HG02678 (cell line): Measurements from ENCODE around the gene CLEC2D.
"Not testable (repeated sequence)": the region's sequence is repeated elsewhere in the genome, so short reads cannot be mapped to it uniquely, and the experiment has no call there.

ENCODE experiments used
- ATAC-seq: cut with Tn5 transposase; IDR thresholded peaks from one replicate; pipeline ENCODE4 v1.9.1; 2021; ENCODE audit warnings: mild to moderate bottlenecking, moderate library complexity; ENCODE audit not compliant: unreplicated experiment

Gene CLEC2D

DNA sequence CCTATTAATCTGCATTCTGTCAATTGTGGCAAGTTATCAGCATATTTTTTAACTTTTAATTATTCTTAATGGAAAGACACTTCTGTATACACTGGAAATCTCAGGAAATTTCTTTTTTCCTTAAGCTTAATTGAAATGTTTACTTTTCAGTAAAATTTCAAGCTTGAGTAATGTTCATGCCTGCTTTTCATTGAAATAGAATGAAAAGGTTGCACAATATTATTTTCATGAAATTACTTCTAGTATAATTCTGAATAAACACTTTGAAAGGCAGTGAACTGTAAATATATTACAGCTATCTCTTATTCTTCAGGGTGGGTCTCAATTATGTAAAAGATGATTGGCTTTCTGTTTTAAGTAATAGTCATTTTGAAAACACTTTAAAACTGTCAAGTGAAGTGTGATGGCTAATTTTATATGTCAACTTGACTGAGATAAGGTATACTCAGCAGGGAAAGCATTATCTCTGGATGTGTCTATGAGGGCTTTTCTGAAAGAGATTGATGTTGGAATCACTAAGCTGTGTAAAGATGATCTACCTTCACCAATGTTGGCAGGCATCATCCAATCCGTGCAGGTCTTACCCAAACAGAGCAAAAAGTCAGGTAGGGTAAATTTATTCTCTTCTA, 29.9 kb downstream of the CLEC2D start:
- ATAC-seq, result no peak

- ATAC-seq, result no peak
Measured at GRCh38 chr12:9699898-9700605, 30.5 kb downstream of the CLEC2D start.

GRCh38 chr12:9700606-9700956, 31.1 kb downstream of the CLEC2D start:
- no peak for ATAC-seq

DNA sequence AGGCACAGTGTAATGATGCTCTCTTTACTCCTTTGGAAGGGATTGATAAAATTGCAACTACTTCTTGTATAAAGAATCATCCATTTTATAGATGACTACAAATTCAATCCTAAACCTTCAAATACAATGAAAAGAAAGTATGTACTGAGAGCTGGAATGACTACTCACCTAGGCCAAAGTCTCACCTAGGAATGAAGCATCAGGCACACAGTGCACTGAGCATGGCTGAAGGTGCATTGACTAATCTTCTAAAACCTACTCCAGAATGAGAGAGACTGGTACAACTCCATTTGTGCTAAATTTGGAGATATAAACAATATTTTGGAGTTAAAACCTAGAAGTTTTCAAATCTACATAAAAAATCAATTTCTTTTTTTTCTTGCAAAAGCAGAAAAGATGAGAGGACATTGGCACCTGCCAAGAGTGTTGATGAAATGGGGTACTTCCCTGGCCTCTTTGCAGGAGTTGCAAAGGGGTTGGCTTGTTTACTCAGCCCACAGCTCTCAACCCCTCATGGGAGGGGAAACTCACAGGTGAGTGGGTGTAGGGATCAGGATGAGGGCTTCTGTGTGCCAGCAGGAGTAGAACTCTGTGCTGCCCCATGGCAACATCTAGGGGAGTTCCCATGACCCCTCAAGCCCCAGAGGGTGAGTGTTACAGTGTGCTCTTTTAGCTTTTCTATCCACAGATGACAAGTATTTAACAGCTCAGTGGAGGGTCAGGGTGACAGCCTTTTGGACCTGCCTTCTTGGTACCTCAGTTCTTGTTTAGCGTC, 32.1 kb downstream of the CLEC2D start:
- no peak for ATAC-seq

- ATAC-seq, result no peak
Measured at GRCh38 chr12:9702255-9702654, 32.7 kb downstream of the CLEC2D start.

DNA sequence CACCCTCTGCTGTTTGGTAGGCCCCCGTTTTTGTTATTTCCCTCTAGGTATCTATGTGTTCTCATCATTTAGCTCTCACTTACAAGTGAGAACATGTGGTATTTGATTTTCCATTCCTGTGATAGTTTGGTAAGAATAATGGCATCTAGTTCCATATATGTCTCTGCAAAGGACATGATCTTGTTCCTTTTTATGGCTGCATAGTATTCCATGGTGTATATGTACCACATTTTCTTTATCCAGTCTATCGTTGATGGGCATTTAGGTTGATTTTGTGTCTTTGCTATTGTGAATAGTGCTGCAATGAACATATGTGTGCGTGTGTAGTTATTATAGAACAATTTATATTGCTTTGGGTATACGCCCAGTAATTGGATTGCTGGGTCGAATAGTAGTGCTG, 35.0 kb downstream of the CLEC2D start:
- not testable (repeated sequence) for ATAC-seq

GRCh38 chr12:9706086-9706685, 36.7 kb downstream of the CLEC2D start:
- no peak for ATAC-seq

DNA sequence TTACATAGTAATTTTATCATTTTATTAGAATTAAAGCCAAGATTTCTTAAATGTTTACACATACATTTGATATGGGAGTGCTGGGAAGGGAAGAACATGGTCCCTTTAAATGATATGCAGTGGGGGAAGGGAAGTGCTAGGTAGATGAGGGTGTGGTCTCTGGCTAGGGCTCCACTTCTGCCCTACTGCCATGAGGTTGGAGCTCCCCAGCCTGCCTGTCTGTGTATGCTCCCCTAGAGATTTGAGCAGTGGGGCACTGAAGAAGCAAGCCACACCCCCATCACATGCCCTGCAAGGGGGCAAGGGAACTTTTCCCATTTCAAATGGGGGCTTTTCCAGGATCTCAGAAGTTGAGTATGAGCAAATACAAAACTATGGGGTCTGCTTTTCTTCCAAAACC, 37.8 kb downstream of the CLEC2D start:
- no peak for ATAC-seq

DNA sequence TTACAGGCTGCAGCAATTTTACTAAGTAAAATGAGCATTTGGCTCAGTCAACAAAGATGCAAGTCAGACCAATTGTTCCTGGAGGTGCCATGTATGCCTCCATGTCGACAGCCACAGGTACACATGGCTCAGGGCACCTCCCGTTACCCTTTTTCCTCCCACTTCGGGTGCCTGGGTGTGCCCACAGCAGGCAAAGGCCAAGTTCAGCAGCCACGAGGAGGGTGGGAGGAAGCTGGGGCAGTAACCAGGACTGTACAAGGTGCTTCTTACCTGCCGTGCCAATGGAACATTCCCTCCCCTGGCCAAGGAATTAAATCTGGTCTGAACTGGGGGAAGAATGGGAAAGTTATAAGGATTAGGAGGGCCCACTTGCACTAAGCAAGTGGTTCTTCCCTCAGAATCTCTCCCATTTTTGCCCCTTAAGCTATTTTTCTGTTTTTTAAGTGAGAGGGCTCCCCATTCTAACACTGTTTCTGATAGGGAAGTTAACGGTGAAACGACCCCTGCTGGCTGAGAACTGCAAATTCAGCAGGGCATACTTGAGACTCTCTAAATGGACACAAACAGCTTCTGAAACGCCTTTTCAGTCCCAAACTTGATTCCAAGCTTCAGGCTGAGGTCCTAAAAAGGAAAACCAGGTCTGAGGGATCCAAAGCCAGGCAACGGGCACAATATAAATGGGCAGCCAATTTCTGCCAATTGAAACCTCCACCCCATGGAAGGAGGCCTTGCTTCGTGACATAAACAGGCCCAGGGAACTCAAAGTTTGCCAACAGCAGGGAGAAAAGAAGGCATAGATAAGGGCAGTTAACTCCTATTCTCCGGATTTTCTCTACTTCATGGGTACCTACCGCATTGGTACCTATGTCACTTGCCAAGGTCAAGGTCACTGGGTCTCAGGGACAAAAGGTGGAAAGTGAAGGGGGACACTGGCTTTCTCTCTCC, 38.6 kb downstream of the CLEC2D start:
- ATAC-seq, result no peak

DNA sequence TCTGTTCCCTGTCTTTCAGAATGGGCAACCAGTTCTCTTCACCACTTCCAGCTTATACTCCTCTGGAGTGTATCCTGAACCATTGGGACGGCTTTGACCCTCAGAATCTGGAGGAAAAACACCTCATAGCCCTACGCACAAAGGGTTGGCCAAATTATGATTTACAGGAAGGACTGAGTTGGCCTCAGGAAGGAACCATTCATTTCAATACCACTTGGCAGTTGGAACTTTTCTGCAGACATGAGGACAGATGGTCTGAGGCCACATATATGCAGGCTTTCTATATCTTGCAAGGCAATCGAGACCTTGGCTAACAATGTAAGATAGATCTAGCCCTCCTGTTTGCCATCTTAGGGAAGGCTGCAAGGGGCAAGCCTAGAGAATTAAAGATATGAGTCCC, 39.3 kb downstream of the CLEC2D start:
- ATAC-seq, result no peak

DNA sequence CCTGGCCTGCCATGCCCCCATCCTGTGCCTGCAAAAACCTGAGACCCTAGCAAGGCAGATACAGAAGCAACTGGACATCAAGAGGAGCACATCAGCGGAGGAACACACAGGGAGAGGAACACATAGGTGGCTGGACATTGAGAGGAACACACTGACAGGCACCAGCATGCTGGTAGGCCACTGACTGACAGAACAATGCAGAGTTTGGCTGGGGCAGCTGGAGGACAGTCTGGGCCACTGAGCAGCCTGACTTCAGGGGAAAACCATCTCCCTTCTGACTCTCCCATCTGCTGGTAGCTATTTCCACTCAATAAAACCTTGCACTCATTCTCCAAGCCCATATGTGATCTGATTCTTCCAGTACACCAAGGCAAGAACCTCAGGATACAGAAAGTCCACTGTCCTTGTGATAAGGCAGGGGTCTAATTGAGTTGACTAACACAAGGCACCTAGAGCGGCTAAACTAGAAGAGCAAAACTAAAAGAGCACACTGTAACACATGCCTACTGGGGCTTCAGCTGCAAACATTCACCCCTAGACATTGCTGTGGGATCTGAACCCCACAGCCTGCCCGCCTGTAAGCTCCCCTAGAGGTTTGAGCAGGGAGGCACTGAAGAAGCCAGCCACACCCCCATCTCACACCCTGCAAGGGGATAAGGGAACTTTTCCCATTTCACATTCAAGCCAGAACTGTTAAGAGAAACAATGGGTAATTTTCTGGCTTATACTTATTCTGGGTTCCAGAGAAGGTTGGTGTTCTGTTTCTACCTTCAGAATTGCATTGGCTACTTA, 41.3 kb downstream of the CLEC2D start:
- ATAC-seq, result no peak

GRCh38 chr12:9711664-9712063, 42.2 kb downstream of the CLEC2D start:
- no peak for ATAC-seq

GRCh38 chr12:9713032-9713558, 43.6 kb downstream of the CLEC2D start:
- peak; percentile 70 for ATAC-seq

DNA sequence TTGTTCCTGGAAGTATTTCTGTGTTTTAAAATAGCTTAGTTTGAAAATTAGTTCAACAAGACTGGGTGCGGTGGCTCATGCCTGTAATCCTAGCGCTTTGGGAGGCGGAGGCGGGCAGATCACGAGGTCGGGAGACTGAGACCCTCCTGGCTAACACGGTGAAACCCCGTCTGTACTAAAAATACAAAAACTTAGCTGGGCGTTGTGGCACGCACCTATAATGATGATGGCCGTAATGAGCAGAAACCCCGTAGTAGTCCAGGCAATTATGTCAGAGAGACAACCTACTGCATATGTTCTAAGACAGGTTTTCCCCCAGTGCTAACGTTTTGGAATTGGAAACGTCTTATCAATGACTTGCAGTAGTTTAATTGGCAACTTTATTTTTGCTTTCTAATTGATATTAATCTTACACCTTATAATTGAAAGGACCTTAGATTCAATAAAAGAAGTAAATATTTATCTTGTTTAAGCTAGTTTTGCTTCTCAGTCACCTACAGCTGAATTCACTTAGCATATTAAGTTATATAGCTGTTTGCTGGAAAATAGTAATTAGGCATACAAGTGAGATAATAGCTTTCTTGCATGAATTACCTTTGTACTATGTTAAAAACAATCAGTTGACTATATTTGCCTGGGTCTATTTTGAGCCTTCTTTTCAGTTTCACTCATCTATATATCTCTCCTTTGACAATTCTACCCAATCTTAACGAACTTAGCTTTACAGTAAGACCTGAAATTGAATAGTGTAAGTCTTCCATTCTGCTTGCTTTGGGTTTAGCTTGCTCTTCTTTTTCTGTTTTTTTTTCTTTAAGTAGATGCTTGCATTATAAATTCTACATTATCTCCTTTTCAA, 47.8 kb downstream of the CLEC2D start:
- no peak for ATAC-seq

GRCh38 chr12:9718968-9719367, 49.5 kb downstream of the CLEC2D start:
- ATAC-seq, result no peak

- ATAC-seq, result no peak
Measured at GRCh38 chr12:9719790-9720189, 50.3 kb downstream of the CLEC2D start.

DNA sequence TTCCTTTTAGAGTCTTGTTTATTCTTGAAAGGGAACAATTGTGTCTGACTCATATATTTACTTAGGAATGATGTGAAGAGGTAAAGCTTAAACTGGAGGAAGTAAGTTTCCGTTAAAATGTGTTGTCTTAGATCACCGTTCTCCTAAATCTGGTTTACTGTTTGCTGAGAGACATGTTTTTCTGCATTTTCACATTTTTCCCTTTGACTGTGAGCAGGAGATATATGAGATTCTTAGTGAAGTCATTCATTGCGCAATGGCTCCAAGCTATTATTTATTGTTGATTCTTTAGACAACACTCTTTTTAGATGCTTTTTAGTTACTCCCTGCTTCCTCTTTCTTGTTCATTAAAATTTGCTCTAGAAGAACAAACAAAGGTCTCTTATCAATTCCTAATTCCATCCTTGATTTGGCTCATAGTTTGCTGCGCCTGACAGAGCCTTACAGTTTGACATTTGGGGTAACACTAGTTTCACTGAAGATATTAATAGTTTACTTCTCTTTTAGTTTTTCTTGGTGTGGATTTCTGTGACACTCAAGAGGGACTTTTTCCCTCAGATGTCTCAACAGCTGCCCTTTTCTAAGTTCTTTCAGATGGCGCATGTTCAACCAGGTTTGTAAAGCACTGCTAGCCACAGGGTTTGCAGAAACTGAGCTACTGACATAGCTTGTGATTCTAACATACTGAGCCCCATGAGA, 52.0 kb downstream of the CLEC2D start:
- ATAC-seq, result peak; percentile 70

GRCh38 chr12:9724023-9724422, 54.5 kb downstream of the CLEC2D start:
- ATAC-seq, result no peak
